SU-DHL-6 (cell line): ENCODE results near the gene GALNT10.

ENCODE experiments used
- EZH2phosphoT487 ChIP-seq: fragments of 200-600 bp; sonication (generic), shearing (Covaris generic); conservative IDR thresholded peaks from 2 replicates; pipeline ENCODE4 v1.6.1; 2018; ENCODE audit warnings: mild to moderate bottlenecking, antibody characterized with exemption, low read length, moderate library complexity, mixed read lengths
- TF ChIP-seq, protein P1 (sequence below): fragments of 200-600 bp; sonication (generic); IDR thresholded peaks from one replicate; pipeline ENCODE4 v1.5.1; 2017; ENCODE audit warnings: antibody characterized with exemption, mild to moderate bottlenecking, low read length, moderate library complexity; ENCODE audit not compliant: insufficient read depth, poor library complexity, severe bottlenecking

DNA sequence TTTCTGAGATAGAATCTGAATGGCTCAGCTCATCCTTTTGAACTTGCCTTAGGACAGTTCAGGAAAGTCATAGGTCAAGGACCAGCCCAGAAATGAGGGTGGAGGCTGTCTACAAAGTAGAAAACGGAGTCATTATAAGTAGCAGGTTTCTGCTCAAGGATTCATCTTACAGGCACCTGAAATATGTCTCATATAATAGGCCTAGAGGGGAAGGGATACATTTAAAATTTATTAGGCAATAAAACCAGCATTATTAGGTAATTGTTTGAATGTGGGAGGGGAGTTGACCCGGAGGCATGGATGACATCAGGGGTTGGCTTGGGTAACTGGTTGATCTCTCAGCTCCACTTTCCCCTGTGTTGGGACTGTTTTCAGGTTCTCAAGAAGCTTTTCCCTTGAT, 11.9 kb upstream of the GALNT10 start:
- TF ChIP-seq, protein P1, sequence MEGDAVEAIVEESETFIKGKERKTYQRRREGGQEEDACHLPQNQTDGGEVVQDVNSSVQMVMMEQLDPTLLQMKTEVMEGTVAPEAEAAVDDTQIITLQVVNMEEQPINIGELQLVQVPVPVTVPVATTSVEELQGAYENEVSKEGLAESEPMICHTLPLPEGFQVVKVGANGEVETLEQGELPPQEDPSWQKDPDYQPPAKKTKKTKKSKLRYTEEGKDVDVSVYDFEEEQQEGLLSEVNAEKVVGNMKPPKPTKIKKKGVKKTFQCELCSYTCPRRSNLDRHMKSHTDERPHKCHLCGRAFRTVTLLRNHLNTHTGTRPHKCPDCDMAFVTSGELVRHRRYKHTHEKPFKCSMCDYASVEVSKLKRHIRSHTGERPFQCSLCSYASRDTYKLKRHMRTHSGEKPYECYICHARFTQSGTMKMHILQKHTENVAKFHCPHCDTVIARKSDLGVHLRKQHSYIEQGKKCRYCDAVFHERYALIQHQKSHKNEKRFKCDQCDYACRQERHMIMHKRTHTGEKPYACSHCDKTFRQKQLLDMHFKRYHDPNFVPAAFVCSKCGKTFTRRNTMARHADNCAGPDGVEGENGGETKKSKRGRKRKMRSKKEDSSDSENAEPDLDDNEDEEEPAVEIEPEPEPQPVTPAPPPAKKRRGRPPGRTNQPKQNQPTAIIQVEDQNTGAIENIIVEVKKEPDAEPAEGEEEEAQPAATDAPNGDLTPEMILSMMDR: no peak
- TF ChIP-seq EZH2phosphoT487: no peak
